Measurements from ENCODE around the gene PTCH1.

The PTCH1 gene

GRCh38 chr9:95516734-95517558 is at the start of gene PTCH1:
TSS of gene PTCH1 (minus strand) at chr9:95516971.
- no peak for TF ChIP-seq Cebpa-rat (IDR thresholded peaks at IDR 0.05)
- H3K4me2 ChIP-seq: peak within 1 kb of the TSS; percentile 94 to 100 (median 99)
- H3K9ac ChIP-seq: peak within 1 kb of the TSS; percentile 59 to 80 (median 73)
- H3K9me3 ChIP-seq (replicated peaks in 1 of 11): peaks cover 0 to 22% (median 13%) of the 10 kb centered on the region in 11 experiments; a peak in 19 of 22 replicates
- peaks cover 0 to 6% (median 0%) of the 10 kb centered on the region in 11 experiments; a peak in 2 of 22 replicates for H4K20me1 ChIP-seq
- H3K27ac ChIP-seq: peak within 1 kb of the TSS in 10 of 11 experiments; percentile 2 to 62 (median 46); a peak in 16 of 22 replicates
- H3K4me3 ChIP-seq: peak within 1 kb of the TSS; percentile 67 to 79 (median 74)
- H3K27me3 ChIP-seq: peaks cover 34 to 58% (median 56%) of the 10 kb centered on the region in 11 experiments
- peaks cover 26 to 49% (median 38%) of the 10 kb centered on the region in 10 experiments for H3K4me1 ChIP-seq
- H3K36me3 ChIP-seq: no peaks in the 10 kb centered on the region

GRCh38 chr9:95565982-95566381 is 49.2 kb upstream of the PTCH1 start:
- Histone ChIP-seq H3K27ac (no peak overlapping the region), H3K4me1 (peaks cover 0 to 10% (median 6%) of the 10 kb centered on the region in 10 experiments; a peak in 11 of 20 replicates), H3K4me2 (no peak overlapping the region), H3K36me3 (no peaks in the 10 kb centered on the region), H3K9me3 (replicated peaks in 1 of 11) (peaks cover 0 to 11% (median 3%) of the 10 kb centered on the region in 11 experiments; a peak in 9 of 22 replicates), H3K9ac (no peak overlapping the region), H3K4me3 (no peak overlapping the region), H3K27me3 (no peaks in the 10 kb centered on the region), H4K20me1 (no peaks in the 10 kb centered on the region)
- TF ChIP-seq Cebpa-rat (IDR thresholded peaks at IDR 0.05): no peak

GRCh38 chr9:95561913-95562312 is 45.1 kb upstream of the PTCH1 start:
- no peak overlapping the region for H3K4me2 ChIP-seq
- H3K4me1 ChIP-seq: no peaks in the 10 kb centered on the region
- H3K9ac ChIP-seq: no peak overlapping the region
- H4K20me1 ChIP-seq: no peaks in the 10 kb centered on the region
- no peak overlapping the region for H3K27ac ChIP-seq
- no peaks in the 10 kb centered on the region for H3K9me3 ChIP-seq (replicated peaks in 1 of 11)
- H3K36me3 ChIP-seq: no peaks in the 10 kb centered on the region
- no peak for TF ChIP-seq Cebpa-rat (IDR thresholded peaks at IDR 0.05)
- H3K27me3 ChIP-seq: no peaks in the 10 kb centered on the region
- no peak overlapping the region for H3K4me3 ChIP-seq

GRCh38 chr9:95557142-95557541 is 40.4 kb upstream of the PTCH1 start:
- no peaks in the 10 kb centered on the region for H3K27me3 ChIP-seq
- H3K9me3 ChIP-seq (replicated peaks in 1 of 11): peaks cover 0 to 21% (median 0%) of the 10 kb centered on the region in 11 experiments; a peak in 6 of 22 replicates
- H3K36me3 ChIP-seq: no peaks in the 10 kb centered on the region
- H3K27ac ChIP-seq: no peak overlapping the region
- no peak overlapping the region for H3K4me3 ChIP-seq
- H3K4me1 ChIP-seq: no peaks in the 10 kb centered on the region
- H4K20me1 ChIP-seq: no peaks in the 10 kb centered on the region
- no peak overlapping the region for H3K9ac ChIP-seq
- H3K4me2 ChIP-seq: no peak overlapping the region
- TF ChIP-seq Cebpa-rat (IDR thresholded peaks at IDR 0.05): no peak

- Histone ChIP-seq H3K9ac (no peak overlapping the region), H3K4me1 (no peaks in the 10 kb centered on the region), H3K27ac (no peak overlapping the region), H4K20me1 (no peaks in the 10 kb centered on the region), H3K36me3 (no peaks in the 10 kb centered on the region), H3K4me2 (no peak overlapping the region), H3K4me3 (no peak overlapping the region), H3K9me3 (replicated peaks in 1 of 11) (peaks cover 0 to 21% (median 0%) of the 10 kb centered on the region in 11 experiments; a peak in 6 of 22 replicates), H3K27me3 (no peaks in the 10 kb centered on the region)
- TF ChIP-seq Cebpa-rat (IDR thresholded peaks at IDR 0.05): no peak
Measured at GRCh38 chr9:95556521-95556920, 39.8 kb upstream of the PTCH1 start.

GRCh38 chr9:95552814-95553546 is 36.2 kb upstream of the PTCH1 start:
- H3K4me3 ChIP-seq: no peak overlapping the region
- TF ChIP-seq Cebpa-rat (IDR thresholded peaks at IDR 0.05): no peak
- H3K27me3 ChIP-seq: no peaks in the 10 kb centered on the region
- H4K20me1 ChIP-seq: no peaks in the 10 kb centered on the region
- no peak overlapping the region for H3K4me2 ChIP-seq
- no peaks in the 10 kb centered on the region for H3K36me3 ChIP-seq
- H3K9ac ChIP-seq: no peak overlapping the region
- no peaks in the 10 kb centered on the region for H3K4me1 ChIP-seq
- no peak overlapping the region for H3K27ac ChIP-seq
- H3K9me3 ChIP-seq (replicated peaks in 1 of 11): peaks cover 0 to 21% (median 0%) of the 10 kb centered on the region in 11 experiments; a peak in 7 of 22 replicates

GRCh38 chr9:95552255-95552654 is 35.5 kb upstream of the PTCH1 start:
- Histone ChIP-seq H3K9ac (no peak overlapping the region), H3K4me2 (no peak overlapping the region), H3K4me3 (no peak overlapping the region)

GRCh38 chr9:95551406-95551805 is 34.6 kb upstream of the PTCH1 start:
- H3K36me3 ChIP-seq: no peaks in the 10 kb centered on the region
- H3K4me2 ChIP-seq: no peak overlapping the region
- no peaks in the 10 kb centered on the region for H3K4me1 ChIP-seq
- no peak overlapping the region for H3K27ac ChIP-seq
- no peaks in the 10 kb centered on the region for H3K27me3 ChIP-seq
- H3K4me3 ChIP-seq: no peak overlapping the region
- no peak for TF ChIP-seq Cebpa-rat (IDR thresholded peaks at IDR 0.05)
- H3K9me3 ChIP-seq (replicated peaks in 1 of 11): peaks cover 0 to 21% (median 0%) of the 10 kb centered on the region in 11 experiments; a peak in 7 of 22 replicates
- no peak overlapping the region for H3K9ac ChIP-seq
- H4K20me1 ChIP-seq: no peaks in the 10 kb centered on the region

More at GRCh38 chr9:95552255-95552654, 35.5 kb upstream of the PTCH1 start:
- no peaks in the 10 kb centered on the region for H3K27me3 ChIP-seq
- H3K4me1 ChIP-seq: no peaks in the 10 kb centered on the region
- peaks cover 0 to 21% (median 0%) of the 10 kb centered on the region in 11 experiments; a peak in 7 of 22 replicates for H3K9me3 ChIP-seq (replicated peaks in 1 of 11)
- no peak overlapping the region for H3K27ac ChIP-seq
- TF ChIP-seq Cebpa-rat (IDR thresholded peaks at IDR 0.05): no peak
- no peaks in the 10 kb centered on the region for H4K20me1 ChIP-seq
- no peaks in the 10 kb centered on the region for H3K36me3 ChIP-seq

GRCh38 chr9:95545831-95546567 is 29.2 kb upstream of the PTCH1 start:
- no peaks in the 10 kb centered on the region for H4K20me1 ChIP-seq
- H3K27me3 ChIP-seq: no peaks in the 10 kb centered on the region
- no peak overlapping the region for H3K4me3 ChIP-seq
- H3K36me3 ChIP-seq: no peaks in the 10 kb centered on the region
- no peaks in the 10 kb centered on the region for H3K4me1 ChIP-seq
- H3K9me3 ChIP-seq (replicated peaks in 1 of 11): peaks cover 0 to 2% (median 0%) of the 10 kb centered on the region in 11 experiments; a peak in 1 of 22 replicates
- no peak overlapping the region for H3K4me2 ChIP-seq
- no peak overlapping the region for H3K9ac ChIP-seq
- no peak for TF ChIP-seq Cebpa-rat (IDR thresholded peaks at IDR 0.05)
- H3K27ac ChIP-seq: no peak overlapping the region

All from BLaER1 treated with 17β-estradiol and CSF1 and Interleukin-3, amounts not matched to agents 10 nM and 100 nM (cell line).